H7 (cell line): ENCODE results near the gene TMEM198. TPM values are rescaled to one million over a fixed set of nuclear protein-coding genes. Genes with fewer than 3 reads are reported as not detected.

ENCODE experiments used
- DNase-seq: peaks from one replicate; pipeline ENCODE4 v3.0.0; 2012
- H3K27me3 ChIP-seq: 2 replicates; pipeline ENCODE4 v1.6.0; 2011; ENCODE audit warnings: mild to moderate bottlenecking, low read length; ENCODE audit not compliant: control insufficient read depth, insufficient read depth
- H3K36me3 ChIP-seq: replicated peaks from 2 replicates; pipeline ENCODE4 v1.5.1; 2011; ENCODE audit warnings: low read length; ENCODE audit not compliant: control insufficient read depth, insufficient read depth
- H3K4me3 ChIP-seq: 2 replicates; pipeline ENCODE4 v1.5.1; 2011; ENCODE audit warnings: low read depth, mild to moderate bottlenecking, control low read depth, low read length, moderate library complexity; ENCODE audit not compliant: insufficient read depth
- total RNA-seq: library from RNA; depleted of rRNA; stranded (reverse); fragments of >200 nt; shearing (Covaris generic); gene quantifications from 2 replicates; pipeline ENCODE4 v1.2.3, GENCODE V29; 2014

The TMEM198 gene
- total RNA-seq, 1 experiment from 2014 or later: 4.2 TPM

DNA sequence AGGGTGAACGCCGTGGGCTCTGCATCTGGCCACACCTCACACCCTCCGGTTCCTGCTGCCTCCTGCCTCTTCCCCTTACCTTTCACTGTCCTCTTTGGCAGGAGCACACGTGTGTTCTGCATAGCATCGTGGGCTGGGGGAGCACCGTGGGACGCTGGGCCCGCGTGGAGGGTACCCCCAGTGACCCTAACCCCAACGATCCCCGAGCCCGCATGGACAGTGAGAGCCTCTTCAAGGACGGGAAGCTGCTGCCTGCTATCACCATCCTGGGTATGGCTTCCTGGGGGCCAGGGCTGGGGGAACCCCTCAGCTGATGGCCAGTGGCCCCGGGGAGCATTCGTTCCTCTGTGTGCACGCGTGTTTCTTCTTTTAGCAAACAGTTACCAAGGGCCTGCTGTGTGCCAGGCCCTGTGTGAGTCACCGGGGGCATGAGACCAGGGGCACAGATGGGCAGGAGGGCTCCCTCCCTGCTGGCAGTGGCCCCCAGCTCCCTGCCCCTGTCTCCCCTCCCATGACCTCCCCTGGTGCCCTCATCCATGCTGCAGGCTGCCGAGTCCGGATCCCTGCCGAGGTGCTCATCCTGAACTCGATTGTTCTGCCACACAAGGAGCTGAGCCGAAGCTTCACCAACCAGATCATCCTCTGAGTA lies 37.6 kb upstream of the TMEM198 start:
- H3K27me3 ChIP-seq: peaks cover 4% of the 10 kb centered on the region; the same call in 1 of the 2 replicates
- H3K4me3 ChIP-seq: no peak overlapping the region

DNA sequence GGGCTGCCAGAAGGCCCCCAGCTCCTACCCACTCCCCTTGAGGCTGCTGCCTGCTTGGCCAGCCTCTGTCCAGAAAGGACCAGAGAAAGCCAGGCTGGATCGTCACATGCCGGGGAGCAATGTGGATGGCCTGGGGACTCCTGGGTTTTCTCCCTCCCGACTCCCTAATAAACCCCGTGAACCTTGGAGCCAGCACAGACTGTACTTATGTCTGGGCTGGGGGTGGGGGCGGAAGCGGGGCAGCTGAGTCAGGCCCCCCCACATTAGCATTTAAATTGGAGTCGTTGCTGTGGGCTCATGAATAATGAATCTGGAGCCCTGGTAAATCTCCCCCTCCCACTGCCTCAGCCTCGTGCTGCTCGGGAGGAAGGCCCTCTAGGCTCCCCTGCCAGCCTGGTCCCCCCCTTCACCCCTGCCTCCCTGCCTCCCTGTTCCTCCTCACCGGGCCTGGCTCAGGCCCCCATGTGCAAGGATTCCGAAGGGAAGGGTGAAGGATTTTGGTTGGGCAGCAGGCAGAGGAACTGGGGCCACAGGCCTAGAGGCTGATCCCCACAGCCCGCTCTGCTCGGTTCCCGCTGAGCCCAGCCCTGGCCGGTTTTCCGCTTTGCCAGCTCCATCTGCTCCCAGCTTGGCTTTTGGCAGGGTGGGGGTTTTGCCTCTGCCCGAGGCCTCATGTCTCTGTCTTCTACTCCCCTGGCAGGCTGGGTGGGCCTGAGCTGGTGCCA lies 36.9 kb upstream of the TMEM198 start:
- Histone ChIP-seq H3K36me3 (peaks cover 12% of the 10 kb centered on the region), H3K27me3 (peaks cover 8% of the 10 kb centered on the region; the same call in 1 of the 2 replicates), H3K4me3 (no peak overlapping the region)
- peak; percentile 87 for DNase-seq

More for the DNA sequence above, 37.6 kb upstream of the TMEM198 start:
- H3K36me3 ChIP-seq: peaks cover 12% of the 10 kb centered on the region
- no peak for DNase-seq

DNA sequence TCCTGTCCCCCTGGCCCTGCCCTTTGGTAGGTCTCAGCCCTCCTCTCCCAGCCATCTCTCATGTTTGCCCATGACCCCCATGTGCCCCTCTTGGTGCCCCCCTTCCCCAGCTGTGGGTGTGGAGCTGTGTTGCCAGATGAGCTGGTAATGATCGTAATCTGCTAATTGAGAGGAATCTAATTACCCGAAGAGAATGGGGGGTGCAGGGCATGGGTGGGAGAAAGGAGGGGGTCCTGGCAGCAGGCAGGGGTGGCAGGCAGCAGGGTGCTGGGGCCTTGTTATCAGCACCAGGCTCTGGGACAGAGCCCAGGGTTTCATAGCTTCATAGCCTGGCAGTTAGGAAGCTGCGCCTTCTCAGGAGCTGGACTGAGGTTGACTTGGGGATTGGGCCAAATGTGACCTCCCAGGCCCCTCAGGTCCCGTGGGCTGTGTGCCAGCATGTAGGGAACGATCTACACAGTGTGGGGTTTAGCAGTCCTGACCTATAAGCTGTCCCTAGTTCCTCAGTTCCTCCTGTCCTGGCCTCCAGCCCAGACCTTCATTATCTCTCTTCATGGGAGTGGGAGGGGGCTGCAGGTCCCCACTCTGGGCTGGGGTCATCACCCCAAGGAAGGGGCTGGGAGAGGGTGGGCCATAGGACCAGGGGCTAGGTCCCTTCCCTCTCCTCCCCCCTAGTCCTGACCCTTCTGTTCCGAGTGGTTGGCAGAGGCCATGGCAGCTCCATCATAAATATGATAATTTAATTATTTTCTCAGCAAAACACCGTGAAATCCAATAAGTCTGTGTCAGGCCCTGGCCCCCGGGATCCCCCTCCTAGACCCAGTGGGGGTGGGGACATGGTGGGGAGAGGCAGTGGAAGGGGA lies 36.0 kb upstream of the TMEM198 start:
- peaks cover 17% of the 10 kb centered on the region; the same call in 1 of the 2 replicates for H3K27me3 ChIP-seq
- no peak for DNase-seq

GRCh38 chr2:219508444-219508734 lies 35.4 kb upstream of the TMEM198 start:
- H3K4me3 ChIP-seq: no peak overlapping the region
- H3K36me3 ChIP-seq: peaks cover 11% of the 10 kb centered on the region
- H3K27me3 ChIP-seq: peaks cover 23% of the 10 kb centered on the region
- DNase-seq: no peak

More for the DNA sequence above, 36.0 kb upstream of the TMEM198 start:
- Histone ChIP-seq H3K36me3 (peaks cover 12% of the 10 kb centered on the region), H3K4me3 (no peak overlapping the region)

DNA sequence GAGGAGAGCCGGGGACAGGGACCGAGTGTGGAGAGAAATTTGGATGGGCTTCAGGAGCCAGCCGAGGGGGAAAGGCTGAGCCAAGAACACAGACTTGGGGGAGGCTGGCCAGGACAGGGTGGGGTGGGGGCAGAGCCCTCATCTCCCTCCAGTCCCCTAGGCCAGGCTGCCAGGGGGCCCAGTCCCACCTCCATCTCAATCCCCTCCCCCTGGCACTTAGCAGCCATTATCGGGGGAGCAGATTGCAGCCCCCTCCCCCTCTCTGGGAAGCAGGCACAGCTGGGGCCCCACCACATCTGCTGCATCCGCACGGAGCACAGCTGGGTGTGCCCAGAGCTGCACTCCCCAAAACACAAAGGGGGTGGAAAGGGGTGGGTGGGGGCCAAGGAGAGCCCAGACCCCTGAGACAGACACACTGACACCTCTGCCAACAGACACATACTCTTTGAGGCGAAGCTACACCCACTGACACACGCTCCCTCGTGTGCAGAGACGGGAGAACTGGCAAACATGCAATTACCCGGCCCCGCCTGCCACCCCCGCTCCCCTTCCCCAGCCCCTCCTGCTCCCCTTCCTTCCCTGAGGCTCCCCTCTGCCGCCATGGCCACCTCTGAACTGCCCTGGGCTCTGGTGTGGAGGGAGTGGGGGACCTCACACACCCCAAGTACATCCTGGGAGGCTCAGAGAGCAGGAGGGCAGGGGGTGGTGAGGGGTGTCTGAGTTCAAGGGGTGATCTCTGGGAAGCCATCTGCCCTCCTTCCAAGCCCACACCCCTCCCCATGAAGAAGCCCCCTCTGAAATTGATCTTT lies 34.7 kb upstream of the TMEM198 start:
- peak; percentile 79 for DNase-seq
- Histone ChIP-seq H3K36me3 (peaks cover 6% of the 10 kb centered on the region), H3K4me3 (peak overlapping the region; percentile 43; the same call in 1 of the 2 replicates), H3K27me3 (peaks cover 31% of the 10 kb centered on the region)

- Histone ChIP-seq H3K27me3 (peaks cover 38% of the 10 kb centered on the region), H3K36me3 (peaks cover 2% of the 10 kb centered on the region), H3K4me3 (peak overlapping the region; percentile 43)
- peak; percentile 96 for DNase-seq
These were observed 33.9 kb upstream of the TMEM198 start for GRCh38 chr2:219509780-219510511.

- peaks cover 2% of the 10 kb centered on the region for H3K36me3 ChIP-seq
- peaks cover 41% of the 10 kb centered on the region for H3K27me3 ChIP-seq
- DNase-seq: peak; percentile 75
- H3K4me3 ChIP-seq: peak overlapping the region; percentile 43; the same call in 1 of the 2 replicates
These were observed 33.2 kb upstream of the TMEM198 start for GRCh38 chr2:219510512-219511135.

DNA sequence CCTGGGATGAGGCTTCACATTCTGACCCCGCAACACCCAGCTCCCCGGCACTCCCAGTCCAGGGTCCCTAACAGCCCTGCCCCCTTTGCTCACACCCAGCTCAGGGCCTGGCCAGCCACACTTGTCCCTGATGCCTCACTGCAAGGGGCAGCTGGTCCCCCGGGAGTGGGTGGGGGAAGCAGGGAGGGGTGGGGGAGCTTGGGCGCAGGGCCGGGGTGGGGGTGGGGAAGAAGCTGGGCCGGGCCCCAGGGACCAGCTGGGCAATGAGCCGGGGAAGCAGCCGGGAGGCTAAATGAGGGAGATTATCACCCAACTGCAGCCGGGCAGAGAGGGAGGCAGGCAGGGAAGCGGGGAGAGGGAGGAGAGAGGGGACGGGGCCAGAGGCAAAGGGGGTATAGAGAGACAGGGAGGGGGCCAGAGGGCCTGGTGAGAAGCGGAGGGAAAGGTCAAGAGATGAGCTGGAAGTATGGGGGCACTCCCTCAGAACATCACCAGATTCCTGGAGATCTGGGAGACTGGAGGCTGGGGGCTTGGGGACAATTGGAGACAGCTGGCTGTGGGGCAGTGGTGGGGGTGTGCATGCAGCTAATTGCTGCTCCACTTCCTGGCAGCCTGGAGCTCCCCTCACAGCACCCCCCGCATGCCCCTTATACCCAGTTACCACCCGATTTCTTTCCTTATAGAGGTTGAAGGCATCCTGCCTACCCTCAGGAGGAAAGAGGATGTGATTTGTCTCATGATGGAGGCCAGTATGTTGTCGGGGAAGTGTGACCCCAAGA lies 32.1 kb upstream of the TMEM198 start:
- no peaks in the 10 kb centered on the region for H3K36me3 ChIP-seq
- H3K27me3 ChIP-seq: peaks cover 51% of the 10 kb centered on the region
- no peak overlapping the region for H3K4me3 ChIP-seq
- peak; percentile 76 for DNase-seq

GRCh38 chr2:219512524-219513216 lies 31.2 kb upstream of the TMEM198 start:
- Histone ChIP-seq H3K36me3 (no peaks in the 10 kb centered on the region), H3K4me3 (no peak overlapping the region), H3K27me3 (peaks cover 54% of the 10 kb centered on the region)
- peak; percentile 80 for DNase-seq

DNA sequence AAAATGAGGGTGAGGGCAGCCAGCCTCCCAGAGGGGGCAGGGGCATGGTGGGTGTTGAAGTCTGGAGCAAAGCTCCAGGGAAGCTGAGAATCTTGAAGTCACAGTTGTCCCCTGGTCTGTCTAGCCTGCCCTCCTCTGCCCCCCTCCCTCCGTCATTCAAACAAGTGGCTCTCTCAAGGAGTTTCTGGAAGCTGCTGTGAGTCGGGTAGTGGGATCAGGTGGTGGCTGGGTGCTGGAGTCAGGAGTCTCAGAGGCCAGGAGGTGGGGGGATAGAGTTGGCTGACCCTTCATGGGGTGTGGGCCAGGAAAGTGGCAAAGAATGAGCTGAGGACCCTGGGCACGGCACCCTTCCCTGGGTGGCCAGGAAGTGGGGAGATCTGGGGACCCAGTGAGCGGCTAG lies 30.0 kb upstream of the TMEM198 start:
- Histone ChIP-seq H3K27me3 (peaks cover 59% of the 10 kb centered on the region), H3K36me3 (no peaks in the 10 kb centered on the region), H3K4me3 (no peak overlapping the region; the same call in 1 of the 2 replicates)
- peak; percentile 72 for DNase-seq

GRCh38 chr2:219514196-219514761 lies 29.5 kb upstream of the TMEM198 start, which contains the start of gene ASIC4:
Gene ASIC4, plus strand, starts transcription at chr2:219514482. Its CDS starts 243 bp downstream, at chr2:219514725.
- Histone ChIP-seq H3K27me3 (peaks cover 59% of the 10 kb centered on the region), H3K4me3 (peak within 1 kb of the TSS; percentile 1; the same call in 1 of the 2 replicates), H3K36me3 (no peaks in the 10 kb centered on the region)
- DNase-seq: peak; percentile 79

GRCh38 chr2:219514836-219515235 lies 29.0 kb upstream of the TMEM198 start:
- H3K36me3 ChIP-seq: no peaks in the 10 kb centered on the region
- no peak overlapping the region for H3K4me3 ChIP-seq
- no peak for DNase-seq
- H3K27me3 ChIP-seq: peaks cover 59% of the 10 kb centered on the region
